Left lobe of liver (tissue), 2 donors: ENCODE results near the gene SLC2A10. TPM values are rescaled to one million over a fixed set of nuclear protein-coding genes. Genes with fewer than 3 reads are reported as not detected.

Experiments
- ATAC-seq: fragments of 200-7000 bp; cut with Tn5 transposase; one replicate; pipeline ENCODE4 v1.9.1; 2020; ENCODE audit warnings: mild to moderate bottlenecking, moderate library complexity
- DNase-seq: peaks from one replicate; pipeline ENCODE4 v3.0.0-alpha.2; 2020; ENCODE audit warnings: low spot score
- total RNA-seq: library from RNA; stranded (reverse); gene quantifications from one replicate; pipeline ENCODE4 v1.2.1, GENCODE V29; 2021
- donor health status: DM: no; HTN: no; CAD: no; lungs with moderate emphysema.
- donor health status: DM: no; HTN: yes; CAD: no.

The SLC2A10 gene
- total RNA-seq, 1 donor from 2014 or later, result 44.8 TPM

- ATAC-seq (peak; percentile 81), DNase-seq (peak; percentile 68)
These were observed 28.2 kb upstream of the SLC2A10 start for GRCh38 chr20:46681032-46681854.

- ATAC-seq (no peak), DNase-seq (no peak)
These were observed 27.2 kb upstream of the SLC2A10 start for GRCh38 chr20:46682063-46682821.

GRCh38 chr20:46683011-46683667 is 26.3 kb upstream of the SLC2A10 start:
- no peak for ATAC-seq
- DNase-seq, result no peak

DNA sequence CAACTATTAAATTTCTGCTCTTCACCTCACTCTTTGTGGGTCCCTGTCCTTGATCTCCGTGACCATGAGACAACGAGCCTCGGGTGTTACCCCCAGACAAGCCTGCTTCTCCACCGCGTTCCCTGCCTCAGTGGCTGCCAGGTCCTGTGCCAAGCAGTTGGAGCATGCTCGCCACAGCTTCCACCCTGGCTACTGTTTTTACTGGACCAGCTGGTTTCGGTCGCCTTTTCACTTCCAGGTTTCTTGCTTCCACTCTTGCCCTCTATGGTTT is 25.8 kb upstream of the SLC2A10 start:
- no peak for ATAC-seq
- DNase-seq, result no peak

DNA sequence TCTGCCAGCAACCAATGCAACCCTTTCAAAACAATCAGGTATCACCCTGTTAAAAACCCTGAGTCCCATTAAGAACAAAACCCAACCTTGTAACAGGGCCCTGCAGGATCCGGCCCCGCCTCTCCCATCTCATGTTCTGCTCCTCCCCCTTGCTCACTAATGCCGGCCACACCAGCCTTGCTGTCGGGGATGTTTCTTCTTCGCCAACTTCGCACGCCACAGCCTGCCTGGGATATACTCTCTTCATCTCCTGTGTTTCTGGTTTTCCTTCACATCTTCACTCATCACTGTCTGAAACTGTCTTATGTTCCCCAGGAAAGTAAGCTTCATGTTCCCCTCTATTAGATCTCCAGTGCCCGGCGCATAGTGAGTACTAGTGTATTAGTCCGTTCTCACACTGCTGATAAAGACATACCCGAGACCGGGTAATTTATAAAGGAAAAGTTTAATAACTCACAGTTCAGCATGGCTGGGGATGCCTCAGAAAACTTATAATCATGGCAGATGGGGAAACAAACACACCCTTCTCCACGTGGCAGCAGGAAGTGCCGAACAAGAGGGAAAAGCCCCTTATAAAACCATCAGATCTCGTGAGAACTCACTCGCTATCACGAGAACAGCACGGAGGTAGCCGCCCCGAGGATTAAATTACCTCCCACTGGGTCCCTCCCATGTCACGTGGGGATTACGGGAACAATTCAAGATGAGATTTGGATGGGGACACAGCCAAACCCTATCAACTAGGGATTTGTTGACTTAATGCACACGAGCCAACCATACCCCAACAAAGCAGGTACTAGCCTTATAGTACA is 25.3 kb upstream of the SLC2A10 start:
- DNase-seq (no peak), ATAC-seq (peak; percentile 75)

DNA sequence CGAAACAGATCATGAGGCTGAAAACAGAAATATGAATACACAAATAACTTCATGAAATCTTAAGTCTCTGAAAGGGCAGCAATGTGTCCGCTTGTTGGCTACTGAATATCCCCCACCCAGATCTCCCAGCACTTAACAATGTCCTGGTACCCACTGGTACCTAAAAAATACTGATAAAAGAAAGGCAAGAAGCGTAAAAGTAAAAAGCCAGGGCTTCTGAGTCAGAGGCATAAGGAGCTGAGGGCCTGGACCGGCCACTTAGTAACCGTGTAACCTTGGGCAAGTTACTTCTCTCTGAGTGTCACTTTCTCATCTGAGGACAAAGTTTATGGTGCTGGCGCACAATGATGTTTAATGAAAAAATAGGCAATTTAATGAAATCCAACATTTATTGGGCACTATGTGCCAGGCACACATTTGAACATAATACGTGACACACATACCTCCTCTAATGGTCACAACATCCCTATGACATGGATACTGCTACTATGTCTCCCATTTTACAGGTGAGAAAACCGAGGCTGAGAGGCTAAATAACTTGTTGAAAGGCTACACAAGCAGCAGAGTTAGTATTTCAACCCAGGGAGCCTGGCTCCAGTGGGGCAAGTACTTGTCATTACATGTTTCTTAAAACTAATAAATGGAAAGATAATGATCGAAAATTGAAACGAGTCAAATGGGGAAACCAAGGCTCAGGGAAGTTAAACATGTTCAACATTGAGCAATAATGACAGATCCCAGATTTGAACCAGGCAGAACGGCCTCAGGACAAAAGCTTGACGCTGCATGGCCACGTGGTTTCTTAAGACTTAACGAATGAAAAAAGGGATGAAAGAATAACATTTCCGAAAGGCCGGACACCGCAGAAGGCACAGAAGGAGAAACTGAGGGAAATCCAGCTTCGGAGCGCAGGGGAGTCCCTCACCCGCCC is 21.0 kb upstream of the SLC2A10 start:
- DNase-seq (peak; percentile 28), ATAC-seq (no peak)

DNA sequence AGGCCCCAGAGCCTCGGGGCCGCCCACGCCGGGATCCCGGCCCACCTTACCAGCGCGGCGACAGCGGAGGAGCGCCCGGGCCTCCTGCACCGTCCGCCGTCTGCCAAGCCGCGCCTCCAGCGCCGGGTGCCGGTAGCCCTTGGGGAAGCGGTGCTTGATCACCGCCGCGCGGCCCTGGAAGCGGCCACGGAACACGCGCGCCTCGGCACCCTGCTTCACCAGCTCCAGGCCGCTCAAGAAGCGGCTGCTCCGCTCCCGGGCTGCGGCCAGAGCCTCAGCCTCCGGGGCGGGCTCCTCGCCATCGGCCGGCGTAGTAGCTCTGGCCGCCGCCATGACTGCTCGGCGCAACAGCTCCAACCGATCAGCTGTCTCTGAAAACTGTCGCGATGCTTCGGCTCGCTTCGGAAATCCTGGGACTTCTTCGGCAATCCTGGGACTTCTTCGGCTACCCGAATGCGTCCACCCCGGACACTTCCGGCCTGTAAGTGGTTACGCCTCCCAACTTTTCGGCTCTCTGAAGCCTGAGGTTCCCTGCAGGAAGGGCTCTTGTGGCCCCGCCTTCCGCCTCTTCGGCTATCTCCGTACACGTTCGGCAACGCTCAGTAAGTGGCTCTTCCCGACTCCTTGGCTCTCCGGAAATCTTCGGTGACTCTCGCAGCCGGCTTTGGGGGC is 20.2 kb upstream of the SLC2A10 start, which contains the start of gene TP53RK:
TP53RK (minus strand) TSS at position 363 of the 672 bp plus-strand sequence; CDS start at position 333, 30 bp downstream.
- peak; percentile 96 for DNase-seq
- peak; percentile 96 for ATAC-seq

GRCh38 chr20:46689754-46690085 is 19.7 kb upstream of the SLC2A10 start:
- no peak for ATAC-seq
- DNase-seq, result no peak

- no peak for ATAC-seq
- DNase-seq, result peak; percentile 16
These were observed 19.0 kb upstream of the SLC2A10 start for GRCh38 chr20:46690219-46691106.

- ATAC-seq, result no peak
- DNase-seq, result no peak
These were observed 18.3 kb upstream of the SLC2A10 start for GRCh38 chr20:46691196-46691595.

- DNase-seq (no peak), ATAC-seq (peak; percentile 70)
These were observed 15.0 kb upstream of the SLC2A10 start for GRCh38 chr20:46694484-46694883.

DNA sequence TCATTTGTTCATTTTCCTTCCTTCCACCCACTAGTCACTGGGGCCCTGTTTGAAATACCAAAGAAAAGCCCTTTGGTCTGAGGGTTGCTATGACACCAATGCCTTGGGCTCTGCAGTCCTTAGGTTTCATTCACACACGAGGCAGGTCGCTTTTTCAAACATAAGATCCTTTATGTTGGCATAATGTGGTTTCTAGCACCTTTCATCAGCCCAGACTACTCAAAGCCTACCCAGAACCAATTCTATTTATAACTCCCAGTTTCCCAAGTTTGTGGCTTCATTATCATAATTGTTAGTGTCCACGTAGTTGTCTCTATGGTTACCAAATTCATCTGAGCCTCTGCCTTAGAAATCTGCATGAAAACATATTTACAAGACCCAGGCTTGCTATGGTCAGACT is 13.6 kb upstream of the SLC2A10 start:
- DNase-seq, result no peak
- no peak for ATAC-seq

- DNase-seq, result no peak
- ATAC-seq, result no peak
These were observed 12.6 kb upstream of the SLC2A10 start for GRCh38 chr20:46696791-46697279.

- DNase-seq (no peak), ATAC-seq (no peak)
These were observed 10.7 kb upstream of the SLC2A10 start for GRCh38 chr20:46698788-46699187.

DNA sequence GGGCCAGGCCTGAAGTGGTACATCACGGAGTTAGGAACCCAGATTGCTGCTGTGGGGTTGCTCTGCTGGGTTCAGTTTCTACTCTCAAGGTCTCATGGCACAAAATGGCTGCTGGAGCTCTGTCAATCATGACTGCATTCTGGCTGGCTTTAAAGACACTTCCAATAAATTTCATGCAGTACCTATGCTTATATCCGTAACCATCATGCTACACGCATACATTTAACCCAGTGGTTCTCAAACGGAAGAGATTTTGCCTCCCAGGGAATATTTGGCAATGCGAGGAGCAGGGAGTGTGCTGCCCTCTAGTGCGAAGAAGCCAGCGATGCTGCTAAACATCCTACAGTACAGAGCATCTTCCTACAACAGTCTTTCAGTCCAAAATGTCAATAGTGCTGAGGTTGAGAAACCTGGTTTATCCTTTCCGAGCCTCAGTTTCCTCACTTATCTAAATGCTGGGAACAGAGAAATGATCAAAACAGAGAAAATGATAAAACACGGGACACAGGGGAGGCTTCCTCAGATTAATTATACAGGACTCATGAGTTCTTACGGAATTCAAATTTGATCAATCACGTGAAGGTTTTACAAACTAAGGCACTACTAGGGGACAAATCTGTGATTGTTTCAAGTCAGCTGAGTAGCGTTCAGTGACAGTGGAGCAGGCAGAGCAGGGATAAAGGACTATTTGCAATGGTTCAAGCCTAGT is 9.6 kb upstream of the SLC2A10 start:
- DNase-seq, result no peak
- peak; percentile 66 for ATAC-seq

DNA sequence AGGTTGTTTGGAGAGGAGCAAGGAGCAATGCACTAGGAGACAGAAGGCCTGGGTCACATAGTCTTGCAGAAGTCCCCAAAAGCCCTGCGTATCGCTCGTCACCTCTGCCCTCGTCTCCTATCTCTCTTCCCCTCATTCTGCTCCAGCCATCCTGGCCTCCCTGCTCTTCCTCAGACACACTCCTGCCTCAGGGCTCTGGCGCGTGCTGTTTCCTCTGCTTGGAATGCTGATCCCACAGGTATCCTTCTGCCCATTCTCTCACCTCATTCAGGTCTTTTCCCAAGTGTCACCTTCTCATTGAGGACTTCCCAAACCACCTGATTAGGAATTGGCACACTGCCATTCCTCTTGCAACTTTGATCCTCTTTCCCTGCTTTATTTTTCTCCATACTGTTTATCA is 9.0 kb upstream of the SLC2A10 start:
- ATAC-seq (no peak), DNase-seq (no peak)

GRCh38 chr20:46701057-46701456 is 8.4 kb upstream of the SLC2A10 start:
- DNase-seq, result no peak
- no peak for ATAC-seq

- no peak for DNase-seq
- no peak for ATAC-seq
These were observed 7.9 kb upstream of the SLC2A10 start for GRCh38 chr20:46701556-46701955.
